Measurements from ENCODE around the gene CFAP99.

Gene CFAP99

GRCh38 chr4:2443956-2444740 is 25.4 kb downstream of the CFAP99 start:
- TF ChIP-seq, protein P1, sequence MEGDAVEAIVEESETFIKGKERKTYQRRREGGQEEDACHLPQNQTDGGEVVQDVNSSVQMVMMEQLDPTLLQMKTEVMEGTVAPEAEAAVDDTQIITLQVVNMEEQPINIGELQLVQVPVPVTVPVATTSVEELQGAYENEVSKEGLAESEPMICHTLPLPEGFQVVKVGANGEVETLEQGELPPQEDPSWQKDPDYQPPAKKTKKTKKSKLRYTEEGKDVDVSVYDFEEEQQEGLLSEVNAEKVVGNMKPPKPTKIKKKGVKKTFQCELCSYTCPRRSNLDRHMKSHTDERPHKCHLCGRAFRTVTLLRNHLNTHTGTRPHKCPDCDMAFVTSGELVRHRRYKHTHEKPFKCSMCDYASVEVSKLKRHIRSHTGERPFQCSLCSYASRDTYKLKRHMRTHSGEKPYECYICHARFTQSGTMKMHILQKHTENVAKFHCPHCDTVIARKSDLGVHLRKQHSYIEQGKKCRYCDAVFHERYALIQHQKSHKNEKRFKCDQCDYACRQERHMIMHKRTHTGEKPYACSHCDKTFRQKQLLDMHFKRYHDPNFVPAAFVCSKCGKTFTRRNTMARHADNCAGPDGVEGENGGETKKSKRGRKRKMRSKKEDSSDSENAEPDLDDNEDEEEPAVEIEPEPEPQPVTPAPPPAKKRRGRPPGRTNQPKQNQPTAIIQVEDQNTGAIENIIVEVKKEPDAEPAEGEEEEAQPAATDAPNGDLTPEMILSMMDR (conservative IDR thresholded peaks at IDR 0.05; ENCODE audit: low read depth, low read length), result no peak
- no peak for DNase-seq (ENCODE audit: low read depth)
- no peak overlapping the region for H3K4me3 ChIP-seq (ENCODE audit: low read length)

- H3K4me3 ChIP-seq (ENCODE audit: low read length), result no peak overlapping the region
- TF ChIP-seq, protein P1 (conservative IDR thresholded peaks at IDR 0.05; ENCODE audit: low read depth, low read length), result no peak
- no peak for DNase-seq (ENCODE audit: low read depth)
Measured at GRCh38 chr4:2445130-2445529, 26.4 kb downstream of the CFAP99 start.

DNA sequence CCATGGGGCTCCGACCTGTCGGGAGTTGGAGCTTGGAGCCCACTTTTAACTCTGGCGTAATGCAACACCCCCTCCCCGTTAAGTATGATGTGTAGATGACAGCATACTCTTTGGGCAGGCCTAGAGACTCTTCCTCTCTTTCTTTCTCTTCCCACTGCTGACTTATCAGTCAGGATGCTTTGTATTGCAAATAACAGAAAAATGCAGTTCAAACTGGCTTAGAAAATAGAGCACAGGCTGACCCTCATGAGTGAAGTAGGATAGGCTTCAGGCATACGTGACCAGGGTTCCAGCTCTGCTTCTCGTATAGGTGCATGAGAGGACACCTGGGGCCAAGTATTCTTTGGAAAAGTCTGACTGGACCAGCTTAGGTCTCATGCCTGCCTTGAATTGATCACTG is 26.8 kb downstream of the CFAP99 start:
- H3K4me3 ChIP-seq (ENCODE audit: low read length), result no peak overlapping the region
- DNase-seq (ENCODE audit: low read depth), result no peak
- TF ChIP-seq, protein P1 (conservative IDR thresholded peaks at IDR 0.05; ENCODE audit: low read depth, low read length), result no peak

DNA sequence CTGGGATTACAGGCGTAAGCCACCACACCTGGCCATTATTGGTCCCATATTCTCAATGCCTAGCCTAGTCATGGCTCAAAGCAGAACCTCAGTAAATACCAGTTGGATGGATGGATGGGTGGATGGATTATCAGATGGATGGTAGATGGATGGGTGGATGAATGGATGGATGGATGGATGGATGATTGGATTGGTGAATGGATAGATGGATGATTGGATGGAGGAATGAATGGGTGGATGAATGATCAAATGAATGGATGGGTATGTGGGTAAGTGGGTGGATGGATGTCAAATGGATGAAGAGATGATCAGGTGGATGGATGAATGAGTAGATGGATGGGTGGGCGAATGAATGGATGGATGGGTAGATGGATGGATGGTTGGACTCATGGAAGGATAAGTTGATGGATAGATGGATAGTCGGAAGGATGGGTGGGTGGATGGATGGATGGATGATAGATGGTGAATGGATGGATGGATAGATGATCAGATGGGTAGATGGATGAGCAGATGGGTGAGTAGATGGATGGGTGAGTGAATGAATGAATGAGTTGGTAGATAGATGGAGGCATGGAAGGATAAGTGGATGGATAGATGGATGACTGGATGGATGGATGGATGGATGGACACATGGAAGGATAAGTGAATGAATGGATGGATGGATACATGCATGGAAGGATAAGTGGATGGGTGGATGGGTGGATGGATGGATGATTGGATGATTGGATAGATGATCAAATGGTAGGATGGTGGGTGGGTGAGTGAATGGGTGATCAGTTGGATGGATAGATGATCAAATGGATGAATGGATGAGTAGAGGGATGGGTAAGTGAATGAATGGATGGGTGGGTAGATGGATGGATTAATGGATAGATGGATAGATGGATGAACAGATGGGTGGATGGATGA is 28.2 kb downstream of the CFAP99 start:
- no peak overlapping the region for H3K4me3 ChIP-seq (ENCODE audit: low read length)
- no peak for DNase-seq (ENCODE audit: low read depth)
- TF ChIP-seq, protein P1 (conservative IDR thresholded peaks at IDR 0.05; ENCODE audit: low read depth, low read length), result no peak

DNA sequence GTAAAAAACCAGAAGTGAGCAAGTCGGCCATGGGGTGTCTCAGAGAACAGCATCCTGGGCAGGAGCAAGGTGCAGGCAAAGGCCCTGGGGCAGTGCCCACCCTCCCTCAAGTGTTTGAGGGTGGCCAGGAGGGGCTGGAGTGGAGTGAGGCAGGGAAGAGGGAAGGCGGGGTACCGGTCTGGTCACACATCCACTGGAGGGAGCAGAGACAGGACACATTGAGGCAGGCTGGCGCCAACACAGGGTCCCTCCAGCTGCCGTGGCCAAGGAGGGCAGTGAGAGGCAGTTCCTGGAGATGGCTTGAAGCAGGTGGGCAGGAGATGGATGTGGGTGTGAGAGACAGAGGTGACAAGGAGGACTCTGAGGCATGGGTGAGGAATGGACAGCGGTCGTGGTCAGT is 29.8 kb downstream of the CFAP99 start:
- DNase-seq (ENCODE audit: low read depth), result no peak
- no peak overlapping the region for H3K4me3 ChIP-seq (ENCODE audit: low read length)
- TF ChIP-seq, protein P1 (conservative IDR thresholded peaks at IDR 0.05; ENCODE audit: low read depth, low read length), result no peak

- DNase-seq (ENCODE audit: low read depth), result no peak
- H3K4me3 ChIP-seq (ENCODE audit: low read length), result no peak overlapping the region
- TF ChIP-seq, protein P1 (conservative IDR thresholded peaks at IDR 0.05; ENCODE audit: low read depth, low read length), result no peak
Measured at GRCh38 chr4:2449051-2449450, 30.3 kb downstream of the CFAP99 start.
